Hippocampal formation (tissue), 2 donors: ENCODE measurements around the gene C11orf65.

Source experiments
- DNase-seq, 2 donors: peaks; one replicate each; lab custom pipeline; 2025; lab: John Stamatoyannopoulos, UW

The C11orf65 gene

GRCh38 chr11:108369064-108369463, 98.3 kb downstream of the C11orf65 start:
- DNase-seq = no peak

GRCh38 chr11:108368134-108368533, 99.2 kb downstream of the C11orf65 start:
- DNase-seq = peak in 1 of 2 donors; percentile 7

- DNase-seq = no peak
These were observed 103.2 kb downstream of the C11orf65 start for GRCh38 chr11:108364159-108364558.

GRCh38 chr11:108351468-108351867, 115.9 kb downstream of the C11orf65 start:
- DNase-seq = no peak

GRCh38 chr11:108346451-108346850, 120.9 kb downstream of the C11orf65 start:
- DNase-seq = no peak

GRCh38 chr11:108345767-108346166, 121.6 kb downstream of the C11orf65 start:
- no peak for DNase-seq

- DNase-seq = no peak
These were observed 123.6 kb downstream of the C11orf65 start for GRCh38 chr11:108343714-108344113.

GRCh38 chr11:108341654-108342053, 125.7 kb downstream of the C11orf65 start:
- no peak for DNase-seq

GRCh38 chr11:108340973-108341372, 126.4 kb downstream of the C11orf65 start:
- no peak for DNase-seq

GRCh38 chr11:108338750-108339149, 128.6 kb downstream of the C11orf65 start:
- no peak for DNase-seq

- no peak for DNase-seq
These were observed 133.9 kb downstream of the C11orf65 start for GRCh38 chr11:108333403-108333899.
